Astrocyte (in vitro differentiated cells and primary cell): ENCODE data around the gene PRDM11. TPM values are rescaled to one million over a fixed set of nuclear protein-coding genes. Genes with fewer than 3 reads are reported as not detected.

Experiments used
- DNase-seq: peaks from one replicate; pipeline ENCODE4 v3.0.0-alpha.2; 2010; ENCODE audit warnings: low read depth
- FAIRE-seq: peaks from 2 replicates; lab custom pipeline; 2011; peaks lifted over from hg19 to GRCh38; lab: Jason Lieb, UNC
- H2AFZ ChIP-seq: 2 replicates; pipeline ENCODE4 v1.6.0; 2012; ENCODE audit warnings: low read depth, low read length, inconsistent platforms
- H3K27ac ChIP-seq: 2 replicates; pipeline ENCODE4 v1.5.1; 2011; ENCODE audit warnings: low read depth, low read length, inconsistent platforms
- H3K27me3 ChIP-seq: 2 replicates; pipeline ENCODE4 v1.6.0; 2011; ENCODE audit warnings: low read length, inconsistent platforms; ENCODE audit not compliant: insufficient read depth
- H3K36me3 ChIP-seq: 2 replicates; pipeline ENCODE4 v1.5.1; 2011; ENCODE audit warnings: low read length, inconsistent platforms; ENCODE audit not compliant: insufficient read depth
- H3K4me1 ChIP-seq: 2 replicates; pipeline ENCODE4 v1.5.1; 2011; ENCODE audit warnings: low read length, inconsistent platforms; ENCODE audit not compliant: insufficient read depth
- H3K4me2 ChIP-seq: 2 replicates; pipeline ENCODE4 v1.6.0; 2012; ENCODE audit warnings: low read length, inconsistent platforms
- H3K4me3 ChIP-seq: 2 replicates; pipeline ENCODE4 v1.5.1; 2011; ENCODE audit warnings: low read depth, mild to moderate bottlenecking, low read length, inconsistent platforms; ENCODE audit not compliant: insufficient read depth
- H3K79me2 ChIP-seq: 2 replicates; pipeline ENCODE4 v1.6.0; 2012; ENCODE audit warnings: mild to moderate bottlenecking, low read length, inconsistent platforms; ENCODE audit not compliant: insufficient read depth
- H3K9ac ChIP-seq: 2 replicates; pipeline ENCODE4 v1.6.0; 2012; ENCODE audit warnings: mild to moderate bottlenecking, low read length, inconsistent platforms
- H3K9me3 ChIP-seq: 2 replicates; pipeline ENCODE4 v1.5.1; 2012; ENCODE audit warnings: low read depth, mild to moderate bottlenecking, low read length, inconsistent platforms; ENCODE audit not compliant: insufficient read depth
- H4K20me1 ChIP-seq: 2 replicates; pipeline ENCODE4 v1.6.0; 2012; ENCODE audit warnings: low read length, inconsistent platforms; ENCODE audit not compliant: insufficient read depth
- H3K27ac Mint-ChIP-seq: one replicate; pipeline ENCODE4 v1.8.0; 2021; ENCODE audit warnings: mild to moderate bottlenecking, mixed read lengths; ENCODE audit not compliant: unreplicated experiment
- H3K27me3 Mint-ChIP-seq: one replicate; pipeline ENCODE4 v1.8.0; 2021; ENCODE audit warnings: low read depth, mixed read lengths; ENCODE audit not compliant: unreplicated experiment
- H3K36me3 Mint-ChIP-seq: one replicate; pipeline ENCODE4 v1.8.0; 2021; ENCODE audit warnings: low read depth, mixed read lengths; ENCODE audit not compliant: unreplicated experiment
- H3K4me1 Mint-ChIP-seq: one replicate; pipeline ENCODE4 v1.8.0; 2021; ENCODE audit warnings: low read depth, mixed read lengths; ENCODE audit not compliant: unreplicated experiment
- H3K4me3 Mint-ChIP-seq: one replicate; pipeline ENCODE4 v1.8.0; 2021; ENCODE audit warnings: mild to moderate bottlenecking, moderate library complexity, mixed read lengths; ENCODE audit not compliant: unreplicated experiment
- H3K9me3 Mint-ChIP-seq: one replicate; pipeline ENCODE4 v1.8.0; 2021; ENCODE audit warnings: mild to moderate bottlenecking, mixed read lengths; ENCODE audit not compliant: unreplicated experiment
- CTCF ChIP-seq: IDR thresholded peaks from 2 replicates; pipeline ENCODE4 v1.5.1; 2011; ENCODE audit warnings: low read depth, mild to moderate bottlenecking, inconsistent platforms, low read length, moderate library complexity; ENCODE audit not compliant: insufficient read depth
- EZH2 ChIP-seq: IDR thresholded peaks from 2 replicates; pipeline ENCODE4 v1.6.1; 2012; ENCODE audit warnings: mild to moderate bottlenecking, low read length, inconsistent platforms; ENCODE audit not compliant: insufficient read depth
- total RNA-seq: library from RNA; stranded (reverse); gene quantifications from 2 replicates; pipeline ENCODE4 v1.2.1, GENCODE V29; 2021

Gene PRDM11
- total RNA-seq, 1 donor from 2014 or later = 9.1 TPM

GRCh38 chr11:45227836-45228235 lies 81.4 kb downstream of the PRDM11 start:
- Histone ChIP-seq H3K4me2 (no peak overlapping the region), H3K4me3 (no peak overlapping the region), H3K9ac (no peak overlapping the region), H3K27ac (no peak overlapping the region), H3K79me2 (no peaks in the 10 kb centered on the region), H3K4me1 (no peaks in the 10 kb centered on the region), H3K9me3 (no peaks in the 10 kb centered on the region), H3K27me3 (no peaks in the 10 kb centered on the region), H3K36me3 (no peaks in the 10 kb centered on the region), H2AFZ (no peak overlapping the region), H4K20me1 (no peaks in the 10 kb centered on the region)
- H3K9me3 Mint-ChIP-seq = peaks cover 7% of the 10 kb centered on the region
- H3K27me3 Mint-ChIP-seq = peaks cover 6% of the 10 kb centered on the region
- FAIRE-seq (no peak), DNase-seq (no peak)
- peaks cover 37% of the 10 kb centered on the region for H3K36me3 Mint-ChIP-seq
- no peaks in the 10 kb centered on the region for H3K4me1 Mint-ChIP-seq
- no peak overlapping the region for H3K27ac Mint-ChIP-seq
- H3K4me3 Mint-ChIP-seq = no peak overlapping the region
- no peak for TF ChIP-seq CTCF
- TF ChIP-seq EZH2 = no peak

GRCh38 chr11:45229401-45230020 lies 83.1 kb downstream of the PRDM11 start:
- Mint-ChIP-seq H3K4me1 (no peaks in the 10 kb centered on the region), H3K27ac (no peak overlapping the region), H3K36me3 (peaks cover 29% of the 10 kb centered on the region), H3K27me3 (peaks cover 6% of the 10 kb centered on the region), H3K9me3 (peaks cover 7% of the 10 kb centered on the region), H3K4me3 (no peak overlapping the region)
- Histone ChIP-seq H3K4me3 (no peak overlapping the region), H3K27me3 (no peaks in the 10 kb centered on the region), H3K4me2 (no peak overlapping the region), H3K79me2 (no peaks in the 10 kb centered on the region), H4K20me1 (no peaks in the 10 kb centered on the region), H3K36me3 (no peaks in the 10 kb centered on the region), H2AFZ (no peak overlapping the region), H3K27ac (no peak overlapping the region), H3K4me1 (no peaks in the 10 kb centered on the region), H3K9ac (no peak overlapping the region), H3K9me3 (no peaks in the 10 kb centered on the region)
- FAIRE-seq = no peak
- DNase-seq = no peak
- TF ChIP-seq EZH2 (no peak), CTCF (no peak)

GRCh38 chr11:45232341-45233080 lies 86.1 kb downstream of the PRDM11 start:
- DNase-seq (no peak), FAIRE-seq (no peak)
- H3K4me2 ChIP-seq = no peak overlapping the region
- no peaks in the 10 kb centered on the region for H4K20me1 ChIP-seq
- H3K27me3 ChIP-seq = no peaks in the 10 kb centered on the region
- no peak for TF ChIP-seq EZH2
- TF ChIP-seq CTCF = no peak
- Mint-ChIP-seq H3K27me3 (peaks cover 26% of the 10 kb centered on the region), H3K27ac (no peak overlapping the region), H3K4me3 (no peak overlapping the region), H3K36me3 (peaks cover 5% of the 10 kb centered on the region), H3K4me1 (no peaks in the 10 kb centered on the region), H3K9me3 (peaks cover 2% of the 10 kb centered on the region)
- no peak overlapping the region for H3K4me3 ChIP-seq
- no peaks in the 10 kb centered on the region for H3K36me3 ChIP-seq
- no peak overlapping the region for H3K27ac ChIP-seq
- H3K9ac ChIP-seq = no peak overlapping the region
- H2AFZ ChIP-seq = no peak overlapping the region
- H3K4me1 ChIP-seq = no peaks in the 10 kb centered on the region
- H3K9me3 ChIP-seq = no peaks in the 10 kb centered on the region
- no peaks in the 10 kb centered on the region for H3K79me2 ChIP-seq
